ENCODE results near the gene KLF11.

KLF11 gene

DNA sequence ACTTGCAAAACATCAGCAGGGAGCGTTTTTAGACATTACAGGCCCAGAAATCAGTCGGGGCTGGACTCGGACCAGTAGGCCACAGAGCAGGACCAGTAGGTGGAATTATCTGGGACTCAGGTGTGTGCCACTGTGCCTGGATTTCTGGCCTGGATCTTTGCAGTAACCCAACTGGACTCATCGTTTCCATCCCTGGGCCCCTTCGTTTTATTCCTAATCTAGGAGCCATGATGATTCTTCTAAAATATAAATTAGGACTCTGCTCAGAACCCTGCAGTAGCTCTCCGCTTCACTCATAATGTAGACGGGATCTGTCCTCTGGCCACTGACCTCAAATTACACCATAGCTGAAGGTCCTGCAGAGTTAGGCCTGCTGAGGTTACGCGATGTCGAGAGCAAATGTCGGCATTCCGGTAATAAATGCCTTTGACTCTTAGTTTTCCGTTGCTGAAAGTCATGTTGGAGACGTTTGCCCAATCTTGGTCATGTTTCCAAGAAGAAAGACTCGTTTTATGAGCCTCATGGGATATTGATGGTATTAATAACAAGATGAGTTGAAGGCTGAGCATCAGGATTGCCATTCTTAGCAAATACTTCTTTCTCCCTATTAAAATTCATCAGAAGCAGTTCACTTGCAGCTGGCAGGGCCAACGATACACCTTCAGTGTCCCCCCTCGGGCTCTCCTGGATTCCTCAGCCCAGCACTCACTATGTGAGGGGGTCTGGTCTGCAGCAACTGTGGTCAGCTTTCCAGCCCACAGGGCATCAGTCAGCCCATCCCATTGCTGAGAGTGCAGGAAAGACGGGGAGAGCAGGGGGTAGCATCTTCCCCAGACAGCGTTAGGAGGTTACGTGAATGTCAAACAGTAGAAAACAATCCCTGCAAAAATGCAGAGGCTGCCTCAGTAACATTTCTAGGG lies 39.9 kb upstream of the KLF11 start:
- FAIRE-seq = no peak
- TF ChIP-seq POLR2AphosphoS5 (IDR thresholded peaks at IDR 0.05; ENCODE audit: low read depth, low read length) (no peak), POLR2A (IDR thresholded peaks at IDR 0.05; ENCODE audit: low read depth, low read length) (no peak), TAF1 (IDR thresholded peaks at IDR 0.05; ENCODE audit: borderline replicate concordance, low read depth, low read length) (no peak)

DNA sequence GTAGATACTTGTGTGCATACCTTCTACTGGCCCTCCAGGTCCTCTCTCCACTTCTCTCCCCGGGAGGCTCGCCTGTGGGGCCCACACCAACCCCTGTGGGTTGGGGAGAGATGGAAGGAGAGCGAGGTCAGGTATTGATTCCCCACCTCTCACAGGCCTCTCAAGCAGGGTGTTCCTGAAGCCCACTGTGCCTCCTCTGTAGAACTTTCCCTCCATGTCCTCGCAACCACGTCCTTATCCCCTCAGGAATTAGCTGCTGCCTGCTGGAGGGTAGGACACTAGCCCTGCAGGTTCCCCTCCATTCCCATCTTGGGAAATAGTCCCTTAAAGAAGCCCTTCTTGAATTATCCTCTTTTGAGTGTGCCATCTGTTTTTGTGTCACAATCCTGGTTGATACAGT lies 38.9 kb upstream of the KLF11 start:
- TF ChIP-seq TAF1 (IDR thresholded peaks at IDR 0.05; ENCODE audit: borderline replicate concordance, low read depth, low read length) = no peak
- no peak for TF ChIP-seq POLR2AphosphoS5 (IDR thresholded peaks at IDR 0.05; ENCODE audit: low read depth, low read length)
- TF ChIP-seq POLR2A (IDR thresholded peaks at IDR 0.05; ENCODE audit: low read depth, low read length) = no peak
- DNase-seq (ENCODE audit: insufficient read length) = no peak
- FAIRE-seq = no peak

More for the DNA sequence above, 39.9 kb upstream of the KLF11 start:
- no peak for DNase-seq (ENCODE audit: insufficient read length)

DNA sequence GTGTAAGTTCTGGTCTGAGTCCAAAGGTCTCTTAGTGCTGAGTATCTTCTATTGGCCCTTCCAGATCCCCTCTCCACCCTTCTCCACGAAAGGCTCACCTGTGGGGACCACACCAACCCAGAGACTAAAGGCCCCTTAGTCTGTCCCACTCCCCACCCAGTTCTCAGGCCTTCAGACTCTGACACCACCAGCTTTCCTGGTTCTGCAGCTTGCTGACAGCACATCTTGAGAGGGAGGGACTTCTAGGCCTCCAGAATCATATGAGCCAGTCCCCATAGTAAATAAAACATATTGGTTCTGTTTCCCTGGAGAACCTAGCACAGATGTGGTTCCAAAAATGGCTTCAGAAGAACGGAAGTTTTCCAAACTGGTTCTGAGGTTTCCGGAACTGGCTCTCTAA lies 38.5 kb upstream of the KLF11 start:
- DNase-seq (ENCODE audit: insufficient read length) = no peak
- FAIRE-seq = no peak

DNA sequence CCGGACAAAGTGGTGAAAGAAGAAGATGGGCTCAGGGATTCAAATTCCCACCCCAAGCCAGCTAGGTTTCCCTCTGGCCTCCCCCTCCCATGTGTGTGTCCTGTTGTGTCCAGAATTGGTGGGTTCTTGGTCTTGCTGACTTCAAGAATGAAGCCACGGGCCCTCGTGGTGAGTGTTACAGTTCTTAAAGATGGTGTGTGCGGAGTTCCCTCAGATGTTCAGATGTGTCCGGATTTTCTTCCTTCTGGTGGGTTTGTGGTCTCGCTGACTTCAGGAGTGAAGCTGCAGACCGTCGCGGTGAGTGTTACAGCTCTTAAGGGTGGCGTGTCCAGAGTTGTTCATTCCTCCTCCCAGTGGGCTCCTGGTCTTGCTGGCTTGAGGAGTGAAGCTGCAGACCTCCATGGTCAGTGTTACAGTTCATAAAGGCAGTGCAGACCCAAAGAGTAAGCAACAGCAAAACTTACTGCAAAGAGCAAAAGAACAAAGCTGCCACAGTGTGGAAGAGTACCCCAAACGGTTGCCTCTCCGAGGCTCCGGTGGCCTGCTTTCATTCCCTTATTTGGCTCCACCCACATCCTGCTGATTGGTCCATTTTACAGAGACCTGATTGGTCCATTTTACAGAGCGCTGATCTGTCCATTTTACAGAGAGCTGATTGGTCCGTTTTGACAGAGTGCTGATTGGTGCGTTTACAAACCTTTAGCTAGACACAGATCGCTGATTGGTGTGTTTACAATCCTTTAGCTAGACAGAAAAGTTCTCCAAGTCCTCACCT lies 37.7 kb upstream of the KLF11 start:
- DNase-seq (ENCODE audit: insufficient read length) (no peak), FAIRE-seq (no peak)
- TF ChIP-seq POLR2A (IDR thresholded peaks at IDR 0.05; ENCODE audit: low read depth, low read length) = no peak
- no peak for TF ChIP-seq POLR2AphosphoS5 (IDR thresholded peaks at IDR 0.05; ENCODE audit: low read depth, low read length)
- TF ChIP-seq TAF1 (IDR thresholded peaks at IDR 0.05; ENCODE audit: borderline replicate concordance, low read depth, low read length) = no peak

More for the DNA sequence above, 38.5 kb upstream of the KLF11 start:
- TF ChIP-seq POLR2A (IDR thresholded peaks at IDR 0.05; ENCODE audit: low read depth, low read length) = no peak

DNA sequence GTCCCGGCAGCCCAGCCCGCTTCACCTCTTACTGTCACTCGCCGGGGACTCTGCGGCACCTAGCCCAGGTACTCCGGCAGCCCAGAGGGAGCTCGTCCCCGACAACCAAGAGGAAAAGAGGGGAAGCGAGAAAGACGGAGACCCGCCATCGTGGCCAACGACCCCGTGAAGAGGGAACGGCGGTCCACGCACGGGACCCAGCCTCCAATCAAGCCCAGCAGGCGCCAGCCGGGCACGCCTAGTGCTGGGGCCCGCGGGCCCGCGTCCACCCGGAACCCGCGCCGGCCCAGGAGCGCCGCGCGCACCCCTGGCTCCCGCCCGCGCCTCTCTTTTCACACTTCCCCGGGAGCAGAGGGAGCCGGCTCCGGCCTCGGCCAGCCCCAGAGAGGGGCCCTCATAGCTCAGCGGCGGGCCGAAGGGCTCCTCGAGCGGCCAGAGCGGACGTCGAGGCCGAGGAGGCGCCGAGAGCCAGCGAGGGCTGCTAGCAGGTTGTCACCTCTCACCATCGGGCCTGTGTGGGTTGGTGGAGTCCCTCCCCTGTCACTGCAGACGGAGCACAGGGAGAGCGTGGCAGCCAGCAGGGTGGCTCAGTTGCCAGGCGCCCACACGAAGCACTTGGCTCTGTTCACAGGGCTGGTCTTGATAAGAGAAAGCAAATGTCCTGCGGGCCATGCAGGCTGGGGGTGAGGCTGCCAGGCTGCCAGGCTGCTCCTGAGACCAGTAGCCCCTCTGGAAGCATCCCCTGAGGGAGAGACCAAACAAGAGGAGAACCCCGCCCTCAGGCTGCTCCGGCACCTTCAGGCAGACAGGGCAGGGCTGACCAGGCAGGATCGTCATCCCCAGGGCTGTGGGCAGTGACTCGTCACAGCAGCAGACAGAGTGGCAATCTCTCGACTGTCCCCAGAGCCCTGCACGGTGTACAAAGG lies 36.9 kb upstream of the KLF11 start:
- FAIRE-seq = no peak
- DNase-seq (ENCODE audit: insufficient read length) = no peak

DNA sequence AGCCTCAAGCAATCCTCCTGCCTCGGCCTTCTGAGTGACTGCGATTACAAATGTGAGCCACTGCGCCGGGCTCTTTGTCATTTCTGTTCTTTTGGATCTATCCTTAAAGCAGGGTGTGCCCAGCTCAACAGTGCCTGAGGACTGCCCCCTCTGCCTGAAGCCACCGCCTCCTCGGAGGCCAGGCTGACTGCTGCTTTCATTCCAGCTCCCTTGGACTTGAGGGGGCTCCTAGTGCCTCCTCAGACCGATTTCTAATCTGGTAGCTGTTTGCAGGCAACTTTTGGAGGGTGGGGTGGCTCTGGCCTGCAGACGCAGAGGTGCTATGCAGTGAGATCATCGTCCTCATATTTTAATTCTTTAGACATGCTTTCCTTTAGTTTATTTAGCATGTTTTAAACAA lies 35.9 kb upstream of the KLF11 start:
- TF ChIP-seq TAF1 (IDR thresholded peaks at IDR 0.05; ENCODE audit: borderline replicate concordance, low read depth, low read length) = no peak
- no peak for TF ChIP-seq POLR2A (IDR thresholded peaks at IDR 0.05; ENCODE audit: low read depth, low read length)
- TF ChIP-seq POLR2AphosphoS5 (IDR thresholded peaks at IDR 0.05; ENCODE audit: low read depth, low read length) = no peak
- no peak for FAIRE-seq
- no peak for DNase-seq (ENCODE audit: insufficient read length)

More for the DNA sequence above, 36.9 kb upstream of the KLF11 start:
- no peak for TF ChIP-seq POLR2AphosphoS5 (IDR thresholded peaks at IDR 0.05; ENCODE audit: low read depth, low read length)
- no peak for TF ChIP-seq POLR2A (IDR thresholded peaks at IDR 0.05; ENCODE audit: low read depth, low read length)
- no peak for TF ChIP-seq TAF1 (IDR thresholded peaks at IDR 0.05; ENCODE audit: borderline replicate concordance, low read depth, low read length)

DNA sequence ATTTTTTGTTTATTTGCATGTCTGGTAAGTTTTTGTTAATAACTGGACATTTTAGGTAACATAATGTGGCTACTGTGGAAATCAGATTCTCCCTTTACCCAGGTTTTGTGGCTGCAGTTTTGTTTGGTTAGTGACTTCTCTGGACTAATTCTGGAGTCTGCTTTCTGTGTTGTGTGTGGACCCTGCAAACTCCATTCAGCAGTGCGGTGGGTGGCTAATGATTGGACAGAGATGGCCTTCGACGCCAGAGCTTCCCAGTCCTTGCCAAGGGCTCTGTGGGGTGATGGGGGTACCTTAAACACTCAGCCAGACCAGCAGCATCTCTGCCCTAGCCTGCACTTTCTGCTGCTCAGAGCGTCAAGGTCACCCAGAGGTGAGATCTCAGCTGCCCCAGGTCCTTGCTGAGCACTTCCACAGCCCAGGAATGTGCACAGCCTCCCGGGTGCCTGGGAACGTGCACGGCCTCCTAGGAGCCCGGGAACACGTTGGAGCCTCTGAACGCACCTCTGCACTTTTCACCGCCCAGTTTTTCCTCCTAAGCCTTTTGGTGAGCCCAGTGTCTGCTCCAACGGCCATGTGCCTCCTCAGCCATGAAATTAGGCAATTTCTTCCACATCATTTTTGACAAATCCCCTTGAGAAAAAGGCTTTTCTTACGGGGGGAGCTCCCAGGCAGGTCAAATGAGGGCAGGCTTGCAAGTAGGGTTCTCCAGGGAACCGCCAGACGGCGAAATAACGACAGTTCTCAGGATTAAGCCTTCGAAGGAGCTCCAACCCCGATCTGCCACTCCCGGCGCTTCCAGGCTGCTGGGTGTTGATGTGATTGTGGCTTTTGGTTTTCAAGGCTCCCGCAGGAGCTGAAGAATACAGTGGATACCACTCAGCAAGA lies 35.2 kb upstream of the KLF11 start:
- TF ChIP-seq POLR2A (IDR thresholded peaks at IDR 0.05; ENCODE audit: low read depth, low read length) (no peak), TAF1 (IDR thresholded peaks at IDR 0.05; ENCODE audit: borderline replicate concordance, low read depth, low read length) (no peak), POLR2AphosphoS5 (IDR thresholded peaks at IDR 0.05; ENCODE audit: low read depth, low read length) (no peak)
- DNase-seq (ENCODE audit: insufficient read length) (no peak), FAIRE-seq (no peak)

DNA sequence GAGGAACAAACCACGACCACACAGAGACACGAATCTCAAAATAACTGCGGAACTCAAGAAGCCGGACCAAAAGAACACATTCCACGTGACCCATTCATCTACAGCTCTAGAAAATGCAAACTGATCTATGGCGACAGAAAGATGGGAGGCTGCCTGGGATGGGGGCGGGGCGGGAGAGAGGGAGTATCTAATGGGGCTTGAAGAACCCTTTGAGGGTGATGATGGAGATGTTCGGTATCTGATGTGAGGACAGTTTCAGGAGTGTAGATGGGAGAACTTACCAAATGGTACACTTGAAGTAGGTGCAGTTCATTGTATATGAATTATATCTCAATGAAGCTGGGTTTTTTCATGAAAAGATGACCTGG lies 34.6 kb upstream of the KLF11 start:
- DNase-seq (ENCODE audit: insufficient read length) (no peak), FAIRE-seq (no peak)
- TF ChIP-seq POLR2AphosphoS5 (IDR thresholded peaks at IDR 0.05; ENCODE audit: low read depth, low read length) = no peak
- no peak for TF ChIP-seq POLR2A (IDR thresholded peaks at IDR 0.05; ENCODE audit: low read depth, low read length)
- no peak for TF ChIP-seq TAF1 (IDR thresholded peaks at IDR 0.05; ENCODE audit: borderline replicate concordance, low read depth, low read length)

DNA sequence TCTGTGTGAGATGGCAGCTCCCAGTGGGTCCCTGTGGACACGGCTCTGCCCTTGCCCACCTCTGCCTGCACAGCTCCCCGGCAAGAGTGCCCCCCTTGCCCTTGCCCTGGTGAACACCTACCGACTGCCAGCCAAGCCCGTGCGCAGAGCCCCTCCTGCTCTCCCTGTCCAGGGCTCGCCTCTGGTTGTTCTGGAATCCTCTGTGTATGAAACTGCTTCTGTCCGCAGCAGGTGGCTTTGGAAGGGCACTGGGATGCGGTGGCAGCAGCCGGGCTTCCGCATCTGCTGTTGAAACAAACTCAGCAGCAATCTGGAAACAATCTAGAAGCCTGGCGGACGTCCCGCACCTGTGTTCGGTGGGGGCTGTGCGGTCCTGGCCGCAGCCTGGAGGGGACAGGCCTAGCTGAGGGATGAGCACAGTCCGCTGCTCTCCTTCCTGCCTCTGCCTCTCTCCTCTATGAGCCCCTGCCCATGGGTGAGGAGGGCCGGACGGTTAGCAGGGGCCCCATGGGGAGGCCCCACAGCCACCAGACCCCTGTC lies 34.0 kb upstream of the KLF11 start:
- DNase-seq (ENCODE audit: insufficient read length) (no peak), FAIRE-seq (no peak)
- TF ChIP-seq POLR2AphosphoS5 (IDR thresholded peaks at IDR 0.05; ENCODE audit: low read depth, low read length) (no peak), TAF1 (IDR thresholded peaks at IDR 0.05; ENCODE audit: borderline replicate concordance, low read depth, low read length) (no peak), POLR2A (IDR thresholded peaks at IDR 0.05; ENCODE audit: low read depth, low read length) (no peak)
